HG03196 (cell line): Measurements from ENCODE around the gene NFKB1.
"Not testable (repeated sequence)": the region's sequence is repeated elsewhere in the genome, so short reads cannot be mapped to it uniquely, and the experiment has no call there.

Experiments used
- ATAC-seq: cut with Tn5 transposase; IDR thresholded peaks from one replicate; pipeline ENCODE4 v1.9.1; 2021; ENCODE audit not compliant: unreplicated experiment

NFKB1 gene

DNA sequence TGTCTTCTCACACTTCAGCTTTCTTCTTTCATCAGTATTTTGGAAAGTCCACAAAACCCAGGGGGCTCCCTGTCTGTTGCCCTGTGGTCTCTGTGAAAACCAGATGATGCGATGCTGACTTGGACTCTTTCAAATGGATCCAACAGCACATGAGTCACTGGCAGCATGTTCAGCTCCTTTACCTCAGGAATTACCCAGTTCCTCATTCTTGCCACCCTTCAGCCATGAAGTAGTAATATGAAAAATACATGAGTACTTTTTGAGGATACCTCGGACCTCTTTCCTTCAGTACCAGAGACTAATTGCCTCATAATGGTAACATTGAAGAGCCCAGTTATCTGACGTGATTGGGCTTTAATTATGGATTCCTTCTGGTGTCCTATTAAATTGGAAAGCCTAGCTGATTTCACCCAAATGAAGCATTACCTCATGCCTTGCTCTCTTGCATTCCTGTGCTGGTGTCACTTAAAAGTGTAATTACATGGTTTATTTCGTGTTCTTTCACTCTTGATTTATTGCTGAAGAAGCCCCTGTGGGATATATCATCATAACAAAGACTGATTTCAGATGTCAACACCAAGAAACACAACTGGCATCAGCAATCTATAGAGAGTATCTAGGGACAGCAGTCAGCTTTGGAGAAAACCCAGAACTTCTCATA, 63.4 kb downstream of the NFKB1 start:
- peak; percentile 84 for ATAC-seq

DNA sequence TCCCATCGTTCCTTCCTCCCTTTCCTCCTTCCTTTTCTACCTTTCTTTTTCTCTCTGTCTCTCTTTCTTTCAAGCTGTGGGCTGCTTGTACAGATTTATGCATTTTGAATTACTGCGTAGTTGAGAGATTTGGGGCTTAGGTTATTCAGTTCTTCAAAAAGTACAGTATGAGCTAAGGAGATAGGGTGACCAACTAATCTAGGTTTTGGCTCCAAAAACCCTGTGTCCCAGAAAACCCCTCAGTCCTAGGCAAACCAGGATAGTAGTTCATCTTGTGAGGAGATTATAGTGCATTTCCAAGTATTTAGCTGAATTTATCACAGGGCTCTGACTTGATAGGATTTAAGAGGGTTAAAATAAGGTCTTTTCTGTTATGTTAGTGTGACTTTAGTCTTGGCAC, 64.5 kb downstream of the NFKB1 start:
- no peak for ATAC-seq

DNA sequence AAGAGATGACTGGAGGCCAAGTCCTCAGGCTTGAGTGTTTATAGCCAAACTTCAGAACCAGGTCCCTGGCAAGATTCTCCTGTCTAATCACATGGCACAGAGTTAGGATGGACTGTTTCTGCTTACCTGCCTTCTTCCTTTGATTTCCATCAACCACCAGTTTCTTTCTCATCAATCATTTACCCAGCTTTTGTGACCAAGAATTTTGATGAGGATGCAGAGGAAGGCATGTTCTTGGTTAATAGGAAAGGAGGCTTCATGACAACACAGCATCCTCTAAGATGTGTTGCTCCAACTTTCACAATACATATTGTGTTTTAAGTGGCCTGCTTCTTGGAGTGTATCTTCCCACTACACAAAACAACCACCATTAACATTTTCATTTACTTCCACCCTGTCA, 65.3 kb downstream of the NFKB1 start:
- ATAC-seq: no peak

DNA sequence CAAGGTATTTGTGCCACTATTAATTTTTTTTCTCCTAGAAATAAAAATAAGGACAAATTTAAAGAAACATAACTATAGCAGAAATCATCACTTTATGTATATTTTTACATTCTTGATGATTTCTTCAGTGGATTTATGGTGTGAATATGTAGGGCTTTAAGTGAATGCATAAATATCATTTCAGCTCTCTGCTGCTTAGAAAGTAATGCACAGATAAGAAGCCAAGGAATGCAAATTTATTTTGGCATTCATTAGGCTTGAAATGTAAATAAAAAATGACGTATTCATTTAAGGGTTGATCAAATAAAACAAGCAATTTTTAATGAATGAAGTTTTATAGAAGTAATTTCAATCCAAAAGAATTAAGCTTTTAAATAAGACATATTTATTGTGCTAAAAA, 66.3 kb downstream of the NFKB1 start:
- ATAC-seq: no peak

DNA sequence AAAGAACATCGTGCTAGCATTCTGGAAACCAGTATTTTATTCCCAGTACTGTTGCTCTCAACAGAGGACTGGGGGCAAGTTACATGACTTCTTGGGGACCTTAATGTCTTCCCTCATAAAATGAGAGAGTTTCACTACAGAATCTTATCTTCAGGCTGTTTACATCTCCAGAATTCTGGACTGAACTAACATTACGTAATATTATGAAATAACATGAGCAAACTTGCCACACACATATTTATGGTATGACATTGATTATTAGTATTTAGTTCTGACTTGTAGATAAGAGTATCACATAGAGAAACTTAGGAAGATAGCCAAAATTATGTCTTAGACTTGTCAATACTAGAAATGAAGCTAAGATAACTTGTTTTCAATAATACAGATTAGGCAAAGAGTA, 68.0 kb downstream of the NFKB1 start:
- ATAC-seq: no peak

DNA sequence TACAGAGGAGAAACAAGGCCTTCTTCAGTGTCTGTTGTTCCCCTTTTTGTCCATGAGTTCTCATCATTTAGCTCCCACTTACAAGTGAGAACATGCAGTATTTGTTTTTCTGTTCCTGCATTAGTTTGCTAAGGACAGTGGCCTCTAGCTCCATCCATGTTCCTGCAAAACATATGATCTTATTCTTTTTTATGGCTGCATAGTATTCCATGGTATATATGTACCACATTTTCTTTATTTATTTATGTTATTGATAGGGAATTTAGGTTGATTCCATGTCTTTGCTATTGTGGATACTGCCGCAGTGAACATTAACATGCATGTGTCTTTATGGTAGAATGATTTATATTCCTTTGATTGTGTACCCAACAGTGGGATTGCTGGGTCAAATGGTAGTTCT, 69.1 kb downstream of the NFKB1 start:
- ATAC-seq: not testable (repeated sequence)

DNA sequence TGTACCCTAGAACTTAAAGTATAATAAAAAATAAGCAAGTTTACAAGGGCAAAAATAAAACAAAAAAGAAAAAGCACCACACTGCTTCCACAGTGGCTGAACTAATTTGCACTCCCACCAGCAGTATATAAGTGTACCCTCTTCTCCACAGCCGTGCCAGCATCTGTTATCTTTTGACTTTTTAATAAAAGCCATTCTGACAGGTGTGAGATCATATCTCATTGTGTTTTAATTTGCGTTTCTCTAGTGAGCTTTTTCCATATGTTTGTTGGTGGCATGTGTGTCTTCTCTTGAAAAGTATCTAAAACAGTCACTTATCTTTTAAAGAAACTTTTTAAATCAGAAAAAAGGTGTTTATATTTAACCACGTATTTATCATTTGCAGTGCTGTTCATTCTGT, 71.3 kb downstream of the NFKB1 start:
- ATAC-seq: no peak

DNA sequence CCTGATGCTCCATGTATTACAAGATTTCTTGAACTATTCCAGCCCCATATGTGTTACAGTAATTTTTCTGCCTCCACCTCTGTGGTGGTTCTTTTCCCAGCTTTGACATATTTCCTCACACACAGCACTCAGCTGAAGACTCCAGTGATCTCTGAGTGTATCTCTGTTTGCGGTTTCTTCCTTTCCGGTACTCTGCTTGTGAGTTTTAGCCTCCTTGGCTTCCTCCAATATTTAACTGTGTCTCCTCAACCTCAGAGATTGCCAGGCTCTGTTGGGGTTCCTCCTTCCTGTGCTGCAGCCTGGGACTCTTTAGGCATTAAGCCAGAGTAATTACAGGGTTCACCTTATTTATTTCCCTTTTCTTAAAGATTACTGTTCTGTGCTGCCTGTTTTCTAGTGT, 73.2 kb downstream of the NFKB1 start:
- no peak for ATAC-seq

DNA sequence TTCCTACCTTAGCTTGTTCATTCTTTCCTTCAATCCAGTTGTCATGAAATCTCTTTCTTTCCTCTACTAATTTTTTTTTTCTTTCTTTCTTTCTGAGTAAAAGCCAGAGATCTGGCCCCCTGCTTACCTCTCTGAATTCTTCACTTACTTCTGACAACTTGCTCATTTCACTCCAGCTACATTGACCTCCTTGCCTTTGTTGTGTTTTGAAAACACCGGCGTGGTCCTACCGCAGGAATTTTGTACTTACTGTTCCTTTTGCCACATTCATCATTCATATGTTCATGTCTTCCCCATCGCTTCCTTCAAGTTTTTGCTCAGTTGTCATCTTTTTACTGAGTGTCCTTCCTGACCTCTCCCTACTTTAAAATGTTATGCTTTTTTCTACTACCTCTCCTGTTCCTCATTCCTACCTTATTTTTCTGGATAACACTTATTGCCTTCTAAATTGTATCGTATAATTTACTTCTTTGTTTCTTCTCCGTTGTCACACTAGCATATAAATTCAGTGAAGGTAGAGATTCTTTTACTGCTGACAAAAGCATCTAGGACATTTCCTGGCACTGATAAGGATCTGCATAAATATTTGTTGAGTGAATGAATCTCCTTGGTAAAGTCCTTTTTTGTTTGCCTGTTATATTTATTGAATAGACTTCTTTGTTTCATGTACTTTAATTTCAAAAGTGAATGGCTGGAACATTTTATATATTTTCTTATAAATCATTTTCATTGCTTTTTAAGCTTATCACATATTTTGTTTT, 74.4 kb downstream of the NFKB1 start:
- ATAC-seq: no peak

DNA sequence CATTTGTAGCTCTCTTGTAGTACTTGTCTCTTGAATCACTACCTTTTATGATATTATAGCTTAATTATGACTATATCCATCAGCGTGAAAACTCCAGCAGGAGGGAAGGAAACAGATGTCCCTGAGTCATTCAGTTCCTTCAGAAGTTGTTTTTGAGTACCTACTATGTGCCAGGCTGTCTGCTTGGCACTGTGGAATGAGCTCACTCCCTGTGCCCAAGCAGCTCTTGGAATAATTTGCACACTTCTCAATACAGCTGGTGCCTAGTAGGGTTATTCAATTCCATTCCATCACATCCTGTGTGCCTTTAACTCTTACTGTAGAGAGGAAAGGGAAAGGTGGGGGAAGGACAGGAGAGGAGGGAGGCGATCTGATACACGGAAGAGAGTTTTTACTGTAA, 77.1 kb downstream of the NFKB1 start:
- no peak for ATAC-seq

DNA sequence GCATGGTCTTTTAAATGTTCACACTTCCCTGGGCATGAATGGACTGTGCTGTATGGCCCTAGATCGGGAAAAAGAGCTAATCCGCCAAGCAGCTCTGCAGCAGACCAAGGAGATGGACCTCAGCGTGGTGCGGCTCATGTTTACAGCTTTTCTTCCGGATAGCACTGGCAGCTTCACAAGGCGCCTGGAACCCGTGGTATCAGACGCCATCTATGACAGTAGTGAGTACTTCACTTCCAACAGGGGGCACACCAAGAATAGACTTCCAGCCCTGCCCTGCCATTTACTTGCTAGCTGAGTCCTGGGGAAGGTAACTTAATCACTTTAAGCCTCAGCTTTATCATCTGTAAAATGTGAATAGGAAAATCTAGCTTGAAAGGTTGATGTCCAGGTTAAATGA, 77.7 kb downstream of the NFKB1 start:
- no peak for ATAC-seq

DNA sequence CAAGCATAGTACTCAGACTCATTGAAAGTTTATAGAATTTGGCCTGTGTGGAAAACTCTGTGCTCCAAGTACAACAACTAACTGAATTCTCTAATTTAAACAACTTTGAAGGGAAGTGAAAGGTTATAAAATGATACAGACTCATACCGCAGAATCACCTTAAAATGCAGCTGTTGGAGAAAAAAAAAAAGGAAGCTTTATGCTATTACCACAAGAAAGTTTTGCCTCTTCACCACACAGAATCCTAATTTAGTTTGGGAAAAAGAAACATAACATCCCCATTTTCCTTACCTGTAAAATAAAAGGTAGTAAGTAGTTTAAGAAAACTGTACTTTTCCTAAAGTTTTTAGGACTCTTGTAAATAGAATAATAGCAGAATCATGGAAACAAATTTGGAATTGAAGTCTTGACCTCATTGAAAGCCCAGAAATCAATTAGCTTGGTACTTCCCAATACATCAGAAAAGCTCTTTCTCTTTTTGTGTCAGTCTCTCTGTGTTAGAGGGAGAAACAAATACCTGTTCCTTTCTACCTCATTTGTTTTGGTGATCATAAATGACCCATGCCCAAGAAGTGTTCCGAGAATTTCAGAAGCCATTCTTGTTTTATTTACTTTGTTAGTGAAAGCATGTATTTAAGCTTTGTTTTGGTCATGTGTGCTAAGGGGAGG, 78.8 kb downstream of the NFKB1 start:
- no peak for ATAC-seq

DNA sequence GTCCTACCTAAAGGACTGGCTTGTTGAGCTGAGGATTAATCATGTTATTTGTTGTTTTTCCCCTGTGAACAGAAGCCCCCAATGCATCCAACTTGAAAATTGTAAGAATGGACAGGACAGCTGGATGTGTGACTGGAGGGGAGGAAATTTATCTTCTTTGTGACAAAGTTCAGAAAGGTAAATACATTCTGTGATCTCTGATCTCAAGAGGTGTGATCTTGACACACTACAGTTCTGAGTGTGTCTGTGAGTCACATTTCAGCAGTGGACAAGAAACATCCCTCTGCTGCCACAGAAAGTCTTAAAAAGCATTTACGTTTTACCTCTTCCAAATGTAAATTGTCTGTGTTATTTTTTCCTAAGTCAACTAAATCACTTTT, 79.3 kb downstream of the NFKB1 start:
- no peak for ATAC-seq

DNA sequence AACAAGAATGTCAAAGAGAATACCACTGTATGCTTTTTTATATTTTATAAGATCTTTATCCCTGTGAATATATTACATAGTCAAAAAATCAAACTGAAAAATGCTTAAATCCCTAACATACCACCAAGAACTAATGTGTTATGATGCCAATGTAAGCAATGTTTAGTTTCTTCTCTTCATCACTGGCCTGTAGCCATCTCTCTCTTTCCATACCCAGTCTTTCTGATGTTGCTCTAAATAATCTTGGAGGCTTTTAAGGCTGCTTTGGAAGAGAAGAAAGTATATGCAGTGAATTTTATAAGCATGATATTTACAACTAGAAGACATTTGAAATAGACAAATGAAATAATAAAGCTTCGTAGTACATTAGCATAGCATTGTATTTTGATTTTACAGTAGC, 82.9 kb downstream of the NFKB1 start:
- no peak for ATAC-seq

DNA sequence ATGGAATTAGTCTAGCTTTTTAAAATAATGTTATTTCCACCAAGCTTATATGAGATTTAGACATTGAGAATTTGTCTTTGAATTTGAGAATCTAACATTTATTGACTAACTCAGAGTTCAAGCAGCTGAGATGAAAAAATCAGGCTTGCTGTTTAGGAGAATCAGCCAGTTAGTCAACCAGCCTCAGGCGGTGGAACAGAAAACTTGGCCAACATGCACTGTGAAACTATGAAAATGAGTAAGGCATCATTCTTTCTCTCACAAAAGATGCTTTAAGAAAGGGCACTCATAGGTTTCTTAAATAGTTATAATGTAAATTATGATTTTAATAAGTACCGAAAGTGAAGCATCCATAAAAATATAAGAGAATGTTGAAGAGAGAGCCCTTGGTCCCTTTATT, 84.2 kb downstream of the NFKB1 start:
- peak; percentile 42 for ATAC-seq

DNA sequence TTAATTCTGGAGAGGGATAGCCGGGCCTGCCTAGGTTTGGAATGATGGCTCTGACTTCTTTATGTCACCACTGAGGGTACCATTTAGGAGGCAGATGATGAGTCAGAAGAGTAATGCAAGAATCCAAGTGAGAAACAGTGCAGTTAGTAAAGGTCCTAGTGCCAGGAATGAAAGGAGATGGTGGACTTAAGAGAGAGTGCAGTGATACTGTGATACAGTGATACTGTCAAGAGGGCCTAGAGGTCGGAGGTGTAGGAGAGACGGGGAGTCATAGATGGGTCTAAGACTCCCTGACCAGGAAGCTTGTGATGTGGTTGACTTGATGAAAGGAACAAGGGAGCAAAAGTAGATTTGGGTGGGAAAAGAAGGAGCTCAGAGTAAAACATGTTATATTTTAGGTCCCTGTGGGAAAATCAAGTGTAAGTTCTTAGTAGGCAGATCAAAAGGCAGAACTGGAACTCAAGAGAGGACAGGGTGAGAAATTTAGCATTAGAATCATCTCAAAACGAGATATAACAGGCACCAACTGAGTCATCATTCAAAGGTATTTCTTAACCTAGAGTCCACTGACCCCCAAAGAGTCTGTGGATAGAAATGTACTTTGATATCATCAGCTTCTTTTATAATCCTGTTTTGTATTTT, 85.0 kb downstream of the NFKB1 start:
- ATAC-seq: peak; percentile 35

DNA sequence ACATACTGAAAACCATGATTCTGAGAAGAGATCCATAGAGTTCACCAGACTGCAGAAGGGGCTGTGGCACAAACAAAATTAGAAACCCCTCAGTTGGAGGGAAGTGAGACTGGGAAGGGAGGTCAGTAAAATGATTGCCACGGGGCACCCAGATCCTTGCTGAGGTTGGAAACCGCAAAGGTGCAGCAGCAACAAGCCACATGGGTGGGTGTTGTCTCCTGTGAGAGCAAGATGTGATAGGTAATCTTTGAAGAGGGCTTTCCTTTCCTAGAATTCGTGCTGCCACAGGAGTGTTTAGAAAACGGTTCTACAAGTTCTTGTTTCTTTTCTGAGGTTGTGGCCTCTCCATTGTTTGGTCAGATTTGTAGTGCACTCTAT, 85.5 kb downstream of the NFKB1 start:
- peak; percentile 39 for ATAC-seq

DNA sequence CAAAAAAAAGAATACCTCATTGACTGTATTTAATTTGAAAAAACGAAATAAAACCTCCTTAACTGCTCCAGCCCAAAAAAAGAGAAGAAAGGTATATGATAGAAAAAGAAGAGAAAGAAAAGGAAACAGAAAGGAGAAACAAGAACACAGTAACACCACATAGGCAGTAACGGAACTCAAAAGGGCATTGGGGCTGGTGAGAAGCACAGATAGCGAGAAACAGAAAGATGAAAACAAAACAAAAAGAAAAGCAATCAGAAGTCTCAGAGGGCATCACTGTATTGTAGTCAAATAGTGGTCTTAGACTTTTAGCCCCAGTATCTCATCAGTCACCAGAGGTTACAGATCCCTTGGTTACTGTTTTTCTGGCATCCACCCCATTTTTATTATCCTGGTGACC, 88.6 kb downstream of the NFKB1 start:
- ATAC-seq: no peak

DNA sequence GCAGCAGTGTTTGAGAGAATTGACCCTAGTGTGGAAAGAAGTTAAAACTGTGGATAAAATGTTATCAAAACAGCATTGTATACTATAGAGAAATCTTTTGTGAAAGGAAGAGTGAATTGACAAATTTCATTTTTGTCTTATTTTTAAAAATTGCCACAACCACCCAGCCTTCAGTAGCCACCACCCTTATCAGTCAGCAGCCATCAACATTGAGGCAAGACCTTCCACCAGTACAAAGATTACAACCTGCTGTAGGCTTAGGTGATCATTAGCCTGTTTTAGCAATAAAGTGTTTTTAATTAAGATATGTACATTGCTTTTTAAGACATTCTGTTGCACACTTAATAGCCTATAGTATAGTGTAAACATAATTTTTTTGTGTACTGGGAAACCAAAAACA, 91.1 kb downstream of the NFKB1 start:
- no peak for ATAC-seq

DNA sequence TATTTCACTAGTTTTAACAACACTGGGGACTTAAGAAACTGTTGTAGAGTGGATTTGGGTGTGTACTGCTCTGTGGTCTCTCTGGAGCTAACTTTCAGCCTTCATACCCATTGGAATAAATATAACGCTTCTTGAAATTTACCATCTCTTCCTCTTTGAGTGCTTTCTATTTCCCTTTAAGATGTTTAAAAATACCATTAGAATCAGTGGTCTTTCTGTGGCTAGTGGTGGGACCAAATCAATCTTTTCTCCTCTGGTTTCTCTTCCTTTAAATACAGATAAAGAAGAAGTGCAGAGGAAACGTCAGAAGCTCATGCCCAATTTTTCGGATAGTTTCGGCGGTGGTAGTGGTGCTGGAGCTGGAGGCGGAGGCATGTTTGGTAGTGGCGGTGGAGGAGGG, 92.0 kb downstream of the NFKB1 start:
- no peak for ATAC-seq

DNA sequence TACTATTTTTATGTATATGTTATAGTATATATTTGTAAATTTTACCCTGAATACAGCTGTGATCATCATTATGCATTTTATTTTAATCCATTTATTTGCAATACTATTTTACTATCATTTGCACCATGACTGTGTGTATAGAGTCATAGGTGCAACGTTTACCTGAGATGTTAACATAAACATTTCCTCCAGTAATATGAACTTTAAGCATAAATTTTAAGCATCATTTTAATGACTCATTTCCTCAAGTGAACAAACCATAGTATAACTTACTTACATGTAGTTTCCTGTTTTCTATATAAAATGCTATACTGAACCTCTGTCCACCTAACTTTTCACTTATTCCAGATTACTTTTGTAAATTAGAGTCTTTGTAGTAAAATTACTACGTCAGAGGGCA, 92.8 kb downstream of the NFKB1 start:
- no peak for ATAC-seq

DNA sequence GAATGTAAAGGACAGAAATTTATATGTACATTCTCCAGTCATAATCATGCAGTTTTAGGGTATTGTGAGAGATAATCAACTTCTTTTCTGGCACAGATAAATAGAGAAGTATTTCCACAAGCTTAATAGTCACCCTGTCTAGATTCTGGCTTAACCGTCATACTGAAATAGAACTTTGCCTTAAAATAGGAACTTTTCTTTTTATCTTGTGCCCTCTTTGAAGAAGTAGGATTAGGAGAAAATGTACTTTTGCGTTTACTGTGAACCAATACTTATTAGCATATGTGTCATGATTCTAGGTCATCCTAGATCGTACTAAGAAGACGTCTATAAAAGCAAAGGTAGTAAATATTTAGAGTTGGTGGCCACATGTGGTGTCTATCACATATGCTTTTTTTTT, 95.4 kb downstream of the NFKB1 start:
- no peak for ATAC-seq
